GM21529 (cell line): ENCODE data around the gene BAIAP3.

Source experiments
- ATAC-seq: cut with Tn5 transposase; IDR thresholded peaks from one replicate; pipeline ENCODE4 v1.9.1; 2021; ENCODE audit not compliant: unreplicated experiment

The BAIAP3 gene

GRCh38 chr16:1332618-1333148 is 762 bp upstream of the BAIAP3 start:
- no peak for ATAC-seq

- ATAC-seq = no peak
Observed at GRCh38 chr16:1333854-1334700, 632 bp downstream of the BAIAP3 start.

- no peak for ATAC-seq
Observed at GRCh38 chr16:1334739-1335138, 1.3 kb downstream of the BAIAP3 start.

- no peak for ATAC-seq
Observed at GRCh38 chr16:1335211-1335971, 1.9 kb downstream of the BAIAP3 start.

GRCh38 chr16:1335996-1336395 is 2.6 kb downstream of the BAIAP3 start:
- ATAC-seq = no peak

GRCh38 chr16:1336619-1337018 is 3.2 kb downstream of the BAIAP3 start:
- ATAC-seq = no peak

GRCh38 chr16:1337486-1337885 is 4.0 kb downstream of the BAIAP3 start:
- ATAC-seq = no peak

GRCh38 chr16:1338119-1338730 is 4.8 kb downstream of the BAIAP3 start:
- no peak for ATAC-seq

GRCh38 chr16:1338855-1339675 is 5.6 kb downstream of the BAIAP3 start:
- ATAC-seq = no peak

- no peak for ATAC-seq
Observed at GRCh38 chr16:1340730-1341494, 7.5 kb downstream of the BAIAP3 start.

GRCh38 chr16:1341495-1342420 is 8.3 kb downstream of the BAIAP3 start:
- no peak for ATAC-seq

GRCh38 chr16:1342526-1343427 is 9.3 kb downstream of the BAIAP3 start:
- peak; percentile 81 for ATAC-seq

- ATAC-seq = no peak
Observed at GRCh38 chr16:1343428-1344242, 10.2 kb downstream of the BAIAP3 start.

GRCh38 chr16:1344499-1344898 is 11.1 kb downstream of the BAIAP3 start:
- ATAC-seq = no peak

- no peak for ATAC-seq
Observed at GRCh38 chr16:1345087-1345486, 11.6 kb downstream of the BAIAP3 start.

- ATAC-seq = no peak
Observed at GRCh38 chr16:1345651-1346421, 12.4 kb downstream of the BAIAP3 start.
